Effector memory CD4-positive, alpha-beta T cell (primary cell): ENCODE measurements around the gene HNRNPUL1.

Source experiments
- DNase-seq, 3 donors: peaks; one replicate each; pipeline ENCODE4 v3.0.0-alpha.2; 2020
- H3K27ac ChIP-seq: 2 replicates; pipeline ENCODE4 v1.7.0; 2013; ENCODE audit warnings: mild to moderate bottlenecking, low read length, moderate library complexity; ENCODE audit not compliant: insufficient read depth, poor library complexity, severe bottlenecking
- H3K27me3 ChIP-seq: replicated peaks from 2 replicates; pipeline ENCODE4 v1.7.0; 2013; ENCODE audit warnings: mild to moderate bottlenecking, low read length; ENCODE audit not compliant: insufficient read depth, control insufficient read depth, poor library complexity, severe bottlenecking
- H3K36me3 ChIP-seq: 2 replicates; pipeline ENCODE4 v1.7.0; 2013; ENCODE audit warnings: mild to moderate bottlenecking, low read length, moderate library complexity; ENCODE audit not compliant: control insufficient read depth, insufficient read depth
- H3K4me1 ChIP-seq: 2 replicates; pipeline ENCODE4 v1.7.0; 2013; ENCODE audit warnings: low read length, mild to moderate bottlenecking; ENCODE audit not compliant: control insufficient read depth, insufficient read depth, poor library complexity, severe bottlenecking
- H3K4me3 ChIP-seq: 2 replicates; pipeline ENCODE4 v1.7.0; 2013; ENCODE audit warnings: low read length, low read depth, mild to moderate bottlenecking; ENCODE audit not compliant: insufficient read depth, poor library complexity, severe bottlenecking
- H3K9me3 ChIP-seq: 2 replicates; pipeline ENCODE4 v1.7.0; 2013; ENCODE audit warnings: mild to moderate bottlenecking, low read length, moderate library complexity; ENCODE audit not compliant: control insufficient read depth

HNRNPUL1 gene

DNA sequence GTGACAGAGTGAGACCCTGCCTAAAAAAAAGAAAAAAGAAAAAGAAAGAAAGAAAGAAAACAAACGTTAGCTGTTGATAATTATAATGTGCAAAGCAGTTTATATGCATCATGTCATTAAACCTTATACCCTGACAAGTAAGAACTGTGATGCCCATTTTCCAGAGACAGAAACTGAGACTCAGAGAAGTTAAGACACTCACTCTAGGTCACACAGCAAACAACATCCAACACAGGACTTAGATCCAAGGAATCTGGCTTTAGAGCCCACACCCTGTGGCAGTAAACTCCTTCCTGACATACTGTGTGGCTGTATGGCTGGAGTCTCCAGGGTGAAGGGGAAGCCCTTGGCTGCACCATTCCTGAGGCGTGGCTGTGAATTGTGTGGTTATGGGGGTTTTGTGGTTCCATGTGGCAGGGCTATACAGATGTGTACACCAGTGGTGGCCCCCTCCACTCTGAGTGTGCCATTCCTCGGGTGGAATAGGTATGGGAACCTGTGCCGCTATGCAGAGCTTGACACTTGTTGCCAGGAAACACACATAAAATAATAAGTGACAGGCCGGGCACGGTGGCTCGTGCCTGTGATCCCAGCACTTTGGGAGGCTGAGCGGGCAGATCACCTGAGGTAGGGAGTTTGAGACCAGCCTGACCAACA, 29.5 kb upstream of the HNRNPUL1 start:
- no peaks in the 10 kb centered on the region for H3K27me3 ChIP-seq
- H3K9me3 ChIP-seq, result no peaks in the 10 kb centered on the region
- H3K4me3 ChIP-seq, result no peak overlapping the region
- H3K27ac ChIP-seq, result no peak overlapping the region
- no peak for DNase-seq
- H3K36me3 ChIP-seq, result no peaks in the 10 kb centered on the region
- no peaks in the 10 kb centered on the region for H3K4me1 ChIP-seq

DNA sequence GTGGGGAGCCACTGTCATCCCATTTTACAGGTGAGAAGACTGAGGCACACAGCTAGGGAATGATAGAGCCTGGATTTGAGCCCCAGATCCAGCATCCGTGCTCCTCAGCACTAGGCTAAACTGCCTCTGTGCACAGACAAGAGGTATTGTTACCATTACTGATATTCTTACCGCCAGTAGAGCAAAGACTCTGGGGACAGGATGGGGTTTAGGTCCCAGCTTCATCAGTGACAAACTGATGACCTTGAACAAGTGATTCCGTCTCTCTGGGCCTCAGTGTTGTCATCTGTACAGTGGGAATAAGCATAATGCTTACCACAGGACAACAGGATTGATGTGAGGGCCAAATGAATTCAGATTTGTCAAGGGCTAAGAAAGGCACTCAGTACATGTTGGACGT, 28.7 kb upstream of the HNRNPUL1 start:
- H3K9me3 ChIP-seq, result no peaks in the 10 kb centered on the region
- no peak overlapping the region for H3K27ac ChIP-seq
- no peak overlapping the region for H3K4me3 ChIP-seq
- H3K27me3 ChIP-seq, result no peaks in the 10 kb centered on the region
- no peak for DNase-seq
- H3K36me3 ChIP-seq, result no peaks in the 10 kb centered on the region
- no peaks in the 10 kb centered on the region for H3K4me1 ChIP-seq

DNA sequence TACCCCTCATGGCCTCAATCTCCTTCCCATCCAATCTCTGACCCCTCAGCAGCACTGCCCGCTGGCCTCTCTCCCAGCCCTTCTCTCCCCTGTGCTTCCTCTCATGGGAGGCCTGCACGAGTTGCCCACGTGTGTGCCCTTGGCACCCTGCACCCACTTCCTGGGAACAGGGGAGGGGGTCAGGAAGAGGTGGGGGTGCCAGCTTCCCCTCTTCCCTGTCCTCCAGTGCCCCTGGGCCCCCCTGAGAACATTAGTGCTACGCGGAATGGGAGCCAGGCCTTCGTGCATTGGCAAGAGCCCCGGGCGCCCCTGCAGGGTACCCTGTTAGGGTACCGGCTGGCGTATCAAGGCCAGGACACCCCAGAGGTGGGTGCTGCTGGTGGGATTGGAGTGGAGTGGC, 25.9 kb upstream of the HNRNPUL1 start:
- no peak overlapping the region for H3K27ac ChIP-seq
- no peaks in the 10 kb centered on the region for H3K9me3 ChIP-seq
- DNase-seq, result no peak
- H3K4me3 ChIP-seq, result no peak overlapping the region
- H3K36me3 ChIP-seq, result no peaks in the 10 kb centered on the region
- H3K27me3 ChIP-seq, result peaks cover 4% of the 10 kb centered on the region
- H3K4me1 ChIP-seq, result no peaks in the 10 kb centered on the region

DNA sequence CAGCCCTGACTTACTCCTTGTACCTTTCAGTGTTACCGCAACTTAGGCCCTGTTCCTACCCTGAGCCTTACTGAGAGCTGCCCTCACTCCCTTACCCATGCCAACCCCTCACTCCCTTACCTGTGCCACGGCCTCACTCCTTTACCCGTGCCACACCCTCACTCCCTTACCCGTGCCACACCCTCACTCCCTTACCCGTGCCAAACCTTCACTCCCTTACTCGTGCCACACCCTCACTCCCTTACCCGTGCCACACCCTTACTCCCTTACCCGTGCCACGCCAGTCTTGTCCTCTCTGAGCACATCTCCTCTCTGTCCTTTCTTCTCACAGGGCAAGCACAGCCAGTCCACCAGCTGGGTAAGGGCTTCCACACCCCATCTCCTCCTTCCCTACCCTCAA, 24.8 kb upstream of the HNRNPUL1 start:
- H3K27ac ChIP-seq, result no peak overlapping the region
- no peaks in the 10 kb centered on the region for H3K4me1 ChIP-seq
- no peaks in the 10 kb centered on the region for H3K36me3 ChIP-seq
- H3K27me3 ChIP-seq, result peaks cover 4% of the 10 kb centered on the region
- no peaks in the 10 kb centered on the region for H3K9me3 ChIP-seq
- no peak overlapping the region for H3K4me3 ChIP-seq
- DNase-seq, result no peak

DNA sequence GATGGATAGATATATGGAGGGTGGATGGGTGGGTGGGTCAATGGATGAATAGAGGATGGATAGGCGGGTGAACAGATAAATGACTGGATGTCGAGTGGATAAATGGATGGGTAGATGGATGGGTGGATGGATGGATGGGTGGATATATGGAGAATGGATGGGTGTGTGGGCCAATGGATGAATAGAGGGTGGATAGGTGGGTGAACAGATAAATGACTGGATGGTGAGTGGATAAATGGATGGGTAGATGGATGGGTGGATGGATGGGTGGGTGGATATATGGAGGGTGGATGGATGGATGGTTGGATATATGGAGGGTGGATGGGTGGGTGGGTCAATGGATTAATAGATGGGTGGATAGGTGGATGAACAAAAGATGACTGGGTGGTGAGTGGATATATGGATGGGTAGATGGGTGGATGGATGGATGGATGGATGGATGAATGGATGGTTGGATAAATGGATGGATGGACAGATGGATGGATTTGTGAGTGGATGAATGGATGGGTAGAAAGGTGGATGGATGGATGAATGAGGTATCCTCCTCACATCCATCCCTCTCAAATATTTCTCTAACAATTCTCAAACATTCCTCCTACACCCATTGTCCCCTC, 24.1 kb upstream of the HNRNPUL1 start:
- H3K4me1 ChIP-seq, result no peaks in the 10 kb centered on the region
- H3K27me3 ChIP-seq, result peaks cover 4% of the 10 kb centered on the region
- H3K36me3 ChIP-seq, result no peaks in the 10 kb centered on the region
- H3K27ac ChIP-seq, result no peak overlapping the region
- DNase-seq, result no peak
- H3K9me3 ChIP-seq, result no peaks in the 10 kb centered on the region
- H3K4me3 ChIP-seq, result no peak overlapping the region

DNA sequence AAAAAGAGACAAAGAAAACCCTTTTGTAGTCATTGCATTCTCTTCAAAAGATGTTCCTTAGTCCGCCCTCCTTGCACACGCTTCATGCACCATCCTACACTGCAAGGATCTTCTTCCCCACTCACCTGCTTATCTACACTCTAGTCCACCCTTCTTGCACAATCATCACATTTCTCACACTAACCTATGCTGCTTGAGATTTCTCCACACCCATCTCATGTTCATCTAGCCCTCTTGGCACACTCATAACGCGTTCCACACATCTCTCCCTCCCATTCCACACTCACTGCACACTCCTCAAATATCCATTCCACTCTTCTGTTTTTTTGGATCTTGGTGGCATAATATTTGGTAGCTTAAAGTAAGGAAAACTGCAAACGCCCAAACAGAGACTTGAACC, 22.3 kb upstream of the HNRNPUL1 start:
- H3K36me3 ChIP-seq, result no peaks in the 10 kb centered on the region

DNA sequence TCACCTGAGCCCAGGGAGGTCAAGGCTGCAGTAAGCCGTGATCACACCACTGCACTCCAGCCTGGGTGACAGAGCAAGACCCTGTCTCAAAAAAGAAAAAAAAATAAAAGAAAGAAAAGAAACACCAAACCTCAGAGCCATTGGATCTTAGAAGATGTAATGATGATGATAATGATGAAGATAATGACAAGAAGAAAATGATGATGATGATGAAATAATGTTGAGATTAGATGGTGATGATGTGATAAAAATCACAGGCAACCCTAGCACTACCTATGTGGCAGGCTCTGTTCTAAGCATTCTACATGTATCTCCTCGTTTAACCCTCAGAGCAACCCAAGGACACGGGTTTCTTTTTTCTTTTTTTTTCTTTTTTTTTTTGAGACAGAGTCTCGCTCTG, 20.1 kb upstream of the HNRNPUL1 start:
- H3K4me3 ChIP-seq, result no peak overlapping the region
- no peak for DNase-seq
- H3K36me3 ChIP-seq, result no peaks in the 10 kb centered on the region
- H3K27ac ChIP-seq, result no peak overlapping the region
- H3K27me3 ChIP-seq, result peaks cover 4% of the 10 kb centered on the region
- no peaks in the 10 kb centered on the region for H3K9me3 ChIP-seq
- no peaks in the 10 kb centered on the region for H3K4me1 ChIP-seq

More for the DNA sequence above, 22.3 kb upstream of the HNRNPUL1 start:
- Histone ChIP-seq H3K9me3 (no peaks in the 10 kb centered on the region), H3K4me3 (no peak overlapping the region), H3K27ac (no peak overlapping the region), H3K27me3 (peaks cover 4% of the 10 kb centered on the region), H3K4me1 (no peaks in the 10 kb centered on the region)
- DNase-seq, result no peak

DNA sequence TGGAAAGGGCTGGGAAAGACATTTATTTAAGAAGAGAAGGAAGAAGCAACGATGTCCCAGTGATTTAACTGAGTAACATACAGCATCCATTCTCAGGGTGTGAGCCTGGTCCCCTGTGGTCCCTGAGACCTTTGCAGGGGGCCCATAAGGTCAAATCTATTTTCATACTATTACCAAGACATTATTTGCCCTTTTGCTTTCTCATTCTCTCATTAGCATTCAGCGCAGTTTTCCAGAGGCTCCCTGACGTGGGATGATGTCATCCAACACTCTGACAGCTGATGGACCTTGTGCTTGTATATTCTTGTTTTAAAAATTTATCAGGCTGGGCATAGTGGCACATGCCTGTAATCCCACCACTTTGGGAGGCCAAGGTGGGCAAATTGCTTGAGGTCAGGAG, 18.3 kb upstream of the HNRNPUL1 start:
- Histone ChIP-seq H3K4me1 (no peaks in the 10 kb centered on the region), H3K4me3 (no peak overlapping the region), H3K9me3 (no peaks in the 10 kb centered on the region), H3K27ac (no peak overlapping the region), H3K27me3 (peaks cover under 1% of the 10 kb centered on the region), H3K36me3 (no peaks in the 10 kb centered on the region)
- no peak for DNase-seq

DNA sequence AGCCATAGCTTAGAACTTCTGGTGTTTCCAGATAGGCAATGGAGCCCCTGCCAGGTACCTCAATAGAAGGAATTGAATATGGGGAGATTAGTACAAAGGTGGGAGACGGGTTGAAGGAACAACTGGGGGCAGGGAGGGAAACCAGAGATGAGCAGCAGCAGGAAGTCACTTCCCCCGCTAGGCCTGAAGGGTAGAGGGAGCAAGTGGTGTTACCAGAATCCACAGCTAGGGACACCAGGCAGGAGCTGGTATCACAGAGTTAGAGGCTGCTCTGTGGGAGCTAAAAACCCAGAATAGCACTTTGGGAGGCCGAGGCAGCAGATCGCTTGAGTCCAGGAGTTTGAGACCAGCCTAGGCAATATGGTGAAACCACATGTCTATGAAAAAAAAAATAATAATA, 15.3 kb upstream of the HNRNPUL1 start:
- no peaks in the 10 kb centered on the region for H3K36me3 ChIP-seq
- H3K4me1 ChIP-seq, result no peaks in the 10 kb centered on the region
- H3K4me3 ChIP-seq, result no peak overlapping the region
- no peaks in the 10 kb centered on the region for H3K27me3 ChIP-seq
- DNase-seq, result no peak
- no peak overlapping the region for H3K27ac ChIP-seq
- no peaks in the 10 kb centered on the region for H3K9me3 ChIP-seq

DNA sequence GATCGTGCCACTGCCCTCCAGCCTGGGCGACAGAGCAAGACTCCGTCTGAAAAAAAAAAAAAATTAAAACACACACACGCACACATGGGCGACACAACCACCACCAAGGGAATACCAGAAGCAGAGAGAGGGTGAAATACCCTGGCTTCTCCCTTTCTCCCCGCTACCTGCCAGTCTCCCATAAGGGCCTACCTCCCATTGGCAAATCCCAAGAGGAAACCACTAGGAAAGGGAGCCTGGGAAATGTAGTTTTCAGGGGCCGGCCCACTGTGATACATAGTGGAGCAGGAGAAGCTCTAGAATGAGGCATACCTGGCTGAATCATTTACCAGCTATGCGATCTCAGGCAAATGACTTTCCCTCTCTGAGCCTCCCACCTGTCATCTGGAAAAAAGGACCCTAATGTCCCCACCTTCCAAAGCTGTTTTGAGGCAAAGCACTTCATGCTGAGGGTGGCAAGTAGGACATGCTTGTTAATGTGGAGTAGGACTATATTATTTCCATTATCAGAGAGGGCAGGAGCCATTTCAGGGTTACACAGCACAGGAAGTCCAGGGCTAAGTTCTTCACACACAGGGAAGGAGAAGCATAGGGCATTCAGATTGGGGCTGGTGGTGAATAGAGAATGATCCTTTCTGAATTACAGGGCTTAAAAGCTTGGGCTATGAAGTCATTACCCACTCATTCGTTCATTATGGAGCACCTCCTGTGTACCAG, 14.3 kb upstream of the HNRNPUL1 start:
- Histone ChIP-seq H3K4me3 (no peak overlapping the region), H3K9me3 (no peaks in the 10 kb centered on the region), H3K36me3 (no peaks in the 10 kb centered on the region), H3K4me1 (no peaks in the 10 kb centered on the region), H3K27me3 (no peaks in the 10 kb centered on the region), H3K27ac (no peak overlapping the region)
- no peak for DNase-seq
